Liver (tissue), 9 donors: ENCODE results near the gene MTHFD1L. TPM values are rescaled to one million over a fixed set of nuclear protein-coding genes. Genes with fewer than 3 reads are reported as not detected.

Experiments used
- DNase-seq: peaks from one replicate; pipeline ENCODE4 v3.0.0-alpha.2; 2017; ENCODE audit warnings: low spot score
- H3K27ac ChIP-seq, 2 donors: one replicate each; pipeline ENCODE4 v1.7.0; 2013; ENCODE audit warnings: inconsistent platforms in 2 of 2, low read length in 2 of 2, control low read depth in 1 of 2, low read depth in 1 of 2, mild to moderate bottlenecking in 1 of 2
- H3K27me3 ChIP-seq, 4 donors: one replicate each; pipeline versions ENCODE4 v1.6.1 to v1.7.0; 2013; ENCODE audit warnings: low read length in 3 of 4, inconsistent platforms in 1 of 4, mild to moderate bottlenecking in 1 of 4, moderate library complexity in 1 of 4; ENCODE audit not compliant: control insufficient read depth in 4 of 4, insufficient read depth in 4 of 4
- H3K36me3 ChIP-seq, 4 donors: one replicate each; pipeline versions ENCODE4 v1.6.1 to v1.7.0; 2013; ENCODE audit warnings: low read length in 3 of 4, mild to moderate bottlenecking in 3 of 4, low read depth in 1 of 4, moderate library complexity in 1 of 4; ENCODE audit not compliant: control insufficient read depth in 4 of 4, insufficient read depth in 3 of 4
- H3K4me1 ChIP-seq, 4 donors: one replicate each; pipeline versions ENCODE4 v1.6.1 to v1.7.0; 2013; ENCODE audit warnings: low read length in 3 of 4, mild to moderate bottlenecking in 3 of 4, moderate library complexity in 1 of 4; ENCODE audit not compliant: control insufficient read depth in 4 of 4, insufficient read depth in 4 of 4
- H3K4me3 ChIP-seq, 3 donors: one replicate each; pipeline versions ENCODE4 v1.6.1 to v1.7.0; 2013; ENCODE audit warnings: low read length in 3 of 3, control low read depth in 1 of 3, low read depth in 1 of 3, mild to moderate bottlenecking in 1 of 3
- H3K9ac ChIP-seq, 2 donors: one replicate each; pipeline ENCODE4 v1.7.0; 2013; ENCODE audit warnings: low read length in 2 of 2, mild to moderate bottlenecking in 2 of 2, moderate library complexity in 2 of 2, control low read depth in 1 of 2, low read depth in 1 of 2
- H3K9me3 ChIP-seq, 4 donors: one replicate each; pipeline versions ENCODE4 v1.6.1 to v1.7.0; 2013; ENCODE audit warnings: low read length in 3 of 4; ENCODE audit not compliant: control insufficient read depth in 4 of 4
- ATF3 ChIP-seq: IDR thresholded peaks from 2 replicates; pipeline ENCODE4 v1.6.1; 2016; ENCODE audit warnings: antibody characterized with exemption
- CTCF ChIP-seq: fragments of 150-350 bp; IDR thresholded peaks from 2 replicates; pipeline ENCODE4 v1.5.1; 2017; ENCODE audit warnings: improper control_type of control experiment, low read depth, low read length; ENCODE audit not compliant: missing input control
- FOXA1 ChIP-seq: IDR thresholded peaks from 2 replicates; pipeline ENCODE4 v1.6.1; 2016; ENCODE audit warnings: antibody characterized with exemption
- FOXA2 ChIP-seq: IDR thresholded peaks from 2 replicates; pipeline ENCODE4 v1.6.1; 2016; ENCODE audit warnings: antibody characterized with exemption
- GABPA ChIP-seq, 2 donors: IDR thresholded peaks in 1 of 2; conservative IDR thresholded peaks in 1 of 2; 2 replicates each; pipeline ENCODE4 v1.6.1; 2016; ENCODE audit warnings: antibody characterized with exemption in 2 of 2, mild to moderate bottlenecking in 1 of 2, moderate library complexity in 1 of 2
- HNF4A ChIP-seq, 2 donors: conservative IDR thresholded peaks; 2 replicates each; pipeline ENCODE4 v1.6.1; 2016; ENCODE audit warnings: antibody characterized with exemption in 2 of 2, mild to moderate bottlenecking in 2 of 2
- JUND ChIP-seq, 2 donors: IDR thresholded peaks; 2 replicates each; pipeline ENCODE4 v1.6.1; 2016; ENCODE audit warnings: antibody characterized with exemption in 2 of 2
- MAX ChIP-seq: IDR thresholded peaks from 2 replicates; pipeline ENCODE4 v1.6.1; 2016; ENCODE audit warnings: antibody characterized with exemption
- NR2F2 ChIP-seq: IDR thresholded peaks from 2 replicates; pipeline ENCODE4 v1.6.1; 2016; ENCODE audit warnings: antibody characterized with exemption
- RAD21 ChIP-seq, 2 donors: IDR thresholded peaks; 2 replicates each; pipeline ENCODE4 v1.6.1; 2016; ENCODE audit warnings: antibody characterized with exemption in 2 of 2, mild to moderate bottlenecking in 2 of 2
- REST ChIP-seq: IDR thresholded peaks from 2 replicates; pipeline ENCODE4 v1.6.1; 2016; ENCODE audit warnings: antibody characterized with exemption, mild to moderate bottlenecking
- SP1 ChIP-seq: IDR thresholded peaks from 2 replicates; pipeline ENCODE4 v1.6.1; 2018; ENCODE audit warnings: antibody characterized with exemption, mild to moderate bottlenecking
- YY1 ChIP-seq: IDR thresholded peaks from 2 replicates; pipeline ENCODE4 v1.6.1; 2016; ENCODE audit warnings: antibody characterized with exemption, mild to moderate bottlenecking
- ZBTB33 ChIP-seq: IDR thresholded peaks from 2 replicates; pipeline ENCODE4 v1.6.1; 2016; ENCODE audit warnings: antibody characterized with exemption
- WGBS: extraction: QIAGEN DNeasy Blood & Tissue Kit; methylation state at CpG from one replicate; pipeline ENCODE4 v1.1.7; 2013; 5-methylcytosine and 5-hydroxymethylcytosine counted together
- polyA plus RNA-seq, 2 donors: library from polyadenylated mRNA; stranded (reverse) in 1 of 2; unstranded in 1 of 2; fragments of 200-250 nt in 1 of 2; fragments of >200 nt in 1 of 2; fragmentation: Nextera tagmentation in 1 of 2; extraction: Ambion mirVana in 1 of 2; gene quantifications; one replicate each; pipeline versions ENCODE4 v1.2.1 to v1.2.3, GENCODE V29; 2013 to 2015
- total RNA-seq, 2 donors: library from RNA; depleted of rRNA; stranded (reverse); fragments of >200 nt; gene quantifications; one replicate each; pipeline ENCODE4 v1.2.3, GENCODE V29; 2014
- donor health status: healthy.
- donor health status: healthy.
- donor health status: healthy.
- donor health status: healthy.
- donor health status: healthy.

MTHFD1L gene
- total and polyA plus RNA-seq, 4 donors, result 2.0 to 7.7 (median 2.8) TPM

GRCh38 chr6:151108548-151108947, 243.0 kb downstream of the MTHFD1L start:
- no peak overlapping the region for H3K9ac ChIP-seq
- H3K27me3 ChIP-seq, result no peaks in the 10 kb centered on the region
- no peaks in the 10 kb centered on the region for H3K4me1 ChIP-seq
- no peak for DNase-seq
- no peaks in the 10 kb centered on the region for H3K36me3 ChIP-seq
- TF ChIP-seq JUND (IDR thresholded peaks at IDR 0.05) (no peak), ZBTB33 (no peak), SP1 (no peak), HNF4A (conservative IDR thresholded peaks at IDR 0.05) (no peak), FOXA2 (no peak), RAD21 (IDR thresholded peaks at IDR 0.05) (no peak), CTCF (no peak), ATF3 (no peak), GABPA (IDR thresholded peaks at IDR 0.05 in 1 of 2, conservative IDR thresholded peaks at IDR 0.05 in 1 of 2) (no peak)
- no peak overlapping the region for H3K4me3 ChIP-seq
- no peaks in the 10 kb centered on the region for H3K9me3 ChIP-seq
- no peak overlapping the region for H3K27ac ChIP-seq
- 85% methylated on average over 6 of the region's 6 CpGs for WGBS

GRCh38 chr6:151109361-151109760, 243.9 kb downstream of the MTHFD1L start:
- no peak for DNase-seq
- Histone ChIP-seq H3K27ac (no peak overlapping the region), H3K9ac (no peak overlapping the region), H3K4me1 (no peaks in the 10 kb centered on the region), H3K36me3 (no peaks in the 10 kb centered on the region), H3K4me3 (no peak overlapping the region), H3K27me3 (no peaks in the 10 kb centered on the region), H3K9me3 (no peaks in the 10 kb centered on the region)
- TF ChIP-seq ATF3 (no peak), YY1 (no peak), MAX (no peak), RAD21 (IDR thresholded peaks at IDR 0.05) (no peak), NR2F2 (no peak), REST (no peak), JUND (IDR thresholded peaks at IDR 0.05) (no peak), FOXA1 (no peak)
- 89% methylated on average over 8 of the region's 8 CpGs for WGBS
